ENCODE data around the gene SPTBN1. TPM values are rescaled to one million over a fixed set of nuclear protein-coding genes. Genes with fewer than 3 reads are reported as not detected.
A peak's percentile ranks its signal among the peaks of the same experiment; 100 is the strongest.
"Not testable (repeated sequence)": the region's sequence is repeated elsewhere in the genome, so short reads cannot be mapped to it uniquely, and the experiment has no call there.

Gene SPTBN1
- total RNA-seq, 1 experiment from 2014 or later = 81.0 TPM

DNA sequence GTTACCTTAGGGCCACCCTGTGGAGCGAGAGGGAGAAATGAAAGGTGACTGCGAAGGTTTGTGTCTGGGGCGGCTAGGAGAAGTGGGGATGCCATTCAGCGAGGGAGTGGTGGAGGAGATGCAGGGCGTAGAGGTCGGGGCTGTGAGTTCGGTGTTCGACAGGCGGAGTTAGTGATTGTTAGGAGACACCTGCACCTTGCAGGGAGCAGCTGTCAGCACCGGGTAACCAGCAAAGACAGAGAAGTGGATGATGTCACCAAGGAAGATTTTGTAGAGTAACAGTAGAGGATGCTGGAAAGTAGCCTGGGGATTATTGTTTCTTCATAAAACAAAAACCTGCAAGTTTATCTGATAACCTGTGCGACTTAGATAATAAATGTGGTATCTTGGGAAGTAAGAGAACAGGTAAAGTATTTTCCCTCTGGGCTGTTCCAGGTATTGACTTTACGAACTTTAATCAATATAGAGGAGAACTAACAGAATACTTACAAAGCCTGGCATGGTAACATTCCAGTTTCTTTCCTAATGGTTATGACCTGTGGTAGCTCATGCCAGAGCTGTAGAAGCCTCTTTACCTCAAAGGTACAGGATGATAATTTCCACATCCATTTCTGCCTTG lies 63.8 kb downstream of the SPTBN1 start:
- in situ Hi-C loops (cut with HindIII; ENCODE audit: low sequenced_read_pairs) = no loop called here
- DNase-seq (ENCODE audit: low spot score) = no peak

GRCh38 chr2:54520687-54521086 lies 64.6 kb downstream of the SPTBN1 start:
- in situ Hi-C loops (cut with HindIII; ENCODE audit: low sequenced_read_pairs) = no loop called here
- no peak for DNase-seq (ENCODE audit: low spot score)

GRCh38 chr2:54522624-54523281 lies 66.6 kb downstream of the SPTBN1 start:
- DNase-seq (ENCODE audit: low spot score) = peak; percentile 73
- in situ Hi-C loops (cut with HindIII; ENCODE audit: low sequenced_read_pairs) = no loop called here

DNA sequence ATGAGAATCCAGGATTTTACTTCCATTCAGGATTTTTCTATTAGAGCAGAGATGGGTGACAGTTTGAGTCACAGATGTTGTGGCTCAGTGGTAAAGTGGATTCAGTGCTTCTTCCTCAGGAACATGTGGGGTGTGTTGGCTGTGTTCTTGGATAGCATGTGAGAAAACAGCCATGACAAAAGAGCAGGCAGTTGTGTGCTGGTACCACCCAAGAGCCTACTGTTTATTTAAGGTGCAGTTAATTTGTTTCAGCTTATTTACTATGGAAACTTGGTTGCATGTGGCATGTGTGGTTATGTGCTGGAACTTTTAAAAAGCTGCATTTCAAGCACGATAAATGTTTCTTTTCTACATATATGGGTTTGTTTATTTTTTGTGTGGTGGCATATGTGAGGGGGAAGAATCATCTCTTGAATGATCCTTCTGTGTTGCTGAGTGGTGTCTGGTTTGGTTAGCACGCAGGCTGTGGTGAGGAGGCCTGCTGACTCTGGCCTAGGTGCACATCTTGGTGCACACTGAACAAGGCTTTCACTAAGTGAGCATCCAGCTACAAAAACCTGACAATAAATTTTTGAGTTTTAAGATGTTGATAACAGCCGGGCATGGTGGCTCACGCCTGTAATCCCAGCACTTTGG lies 67.3 kb downstream of the SPTBN1 start:
- in situ Hi-C loops (cut with HindIII; ENCODE audit: low sequenced_read_pairs) = no loop called here
- no peak for DNase-seq (ENCODE audit: low spot score)

- in situ Hi-C loops (cut with HindIII; ENCODE audit: low sequenced_read_pairs) = no loop called here
- DNase-seq (ENCODE audit: low spot score) = no peak
These were observed 68.3 kb downstream of the SPTBN1 start for GRCh38 chr2:54524226-54524991.

DNA sequence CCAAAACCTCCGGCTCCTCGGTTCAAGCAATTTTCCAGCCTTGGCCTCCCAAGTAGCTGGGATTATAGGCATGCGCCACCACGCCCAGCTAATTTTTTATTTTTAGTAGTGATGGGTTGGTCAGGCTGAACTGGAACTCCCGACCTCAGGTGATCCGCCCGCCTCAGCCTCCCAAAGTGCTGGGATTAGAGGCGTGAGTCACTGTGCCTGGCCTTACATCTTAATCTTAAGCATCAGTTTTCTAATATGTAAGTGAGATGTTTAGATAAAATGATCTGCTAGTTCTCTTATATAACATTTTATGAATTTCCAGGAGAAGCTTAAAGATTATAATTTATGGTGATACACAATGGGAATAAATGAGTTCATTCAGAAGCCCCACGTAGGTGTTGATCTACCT lies 69.2 kb downstream of the SPTBN1 start:
- in situ Hi-C loops (cut with HindIII; ENCODE audit: low sequenced_read_pairs) = no loop called here
- no peak for DNase-seq (ENCODE audit: low spot score)

DNA sequence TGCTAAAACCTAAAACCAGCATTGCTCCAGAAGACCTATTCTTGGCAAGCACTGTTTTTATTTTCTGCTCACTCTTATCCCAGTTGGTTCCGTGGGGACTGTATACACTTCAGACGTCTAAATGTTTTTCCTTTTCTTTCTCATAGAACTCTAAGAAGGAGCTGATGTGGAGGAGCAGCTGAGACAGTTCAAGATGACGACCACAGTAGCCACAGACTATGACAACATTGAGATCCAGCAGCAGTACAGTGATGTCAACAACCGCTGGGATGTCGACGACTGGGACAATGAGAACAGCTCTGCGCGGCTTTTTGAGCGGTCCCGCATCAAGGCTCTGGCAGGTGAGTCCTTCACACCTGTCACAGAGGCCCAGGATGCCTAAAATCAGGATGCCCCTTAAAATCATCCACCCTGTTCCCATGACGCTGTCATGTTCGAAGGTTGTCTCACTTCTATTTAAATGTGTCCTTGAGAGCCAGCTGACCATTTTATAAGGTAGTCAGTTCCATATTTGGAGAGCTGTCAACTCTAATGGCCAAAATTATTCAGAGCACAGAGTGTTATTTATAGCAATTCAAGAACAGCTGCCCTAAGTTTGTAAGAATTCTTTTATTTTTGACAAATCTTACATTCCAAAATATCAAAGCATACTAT lies 70.2 kb downstream of the SPTBN1 start:
- DNase-seq (ENCODE audit: low spot score) = no peak
- in situ Hi-C loops (cut with HindIII; ENCODE audit: low sequenced_read_pairs) = no loop called here

- in situ Hi-C loops (cut with HindIII; ENCODE audit: low sequenced_read_pairs) = no loop called here
- no peak for DNase-seq (ENCODE audit: low spot score)
These were observed 72.3 kb downstream of the SPTBN1 start for GRCh38 chr2:54528311-54528955.

DNA sequence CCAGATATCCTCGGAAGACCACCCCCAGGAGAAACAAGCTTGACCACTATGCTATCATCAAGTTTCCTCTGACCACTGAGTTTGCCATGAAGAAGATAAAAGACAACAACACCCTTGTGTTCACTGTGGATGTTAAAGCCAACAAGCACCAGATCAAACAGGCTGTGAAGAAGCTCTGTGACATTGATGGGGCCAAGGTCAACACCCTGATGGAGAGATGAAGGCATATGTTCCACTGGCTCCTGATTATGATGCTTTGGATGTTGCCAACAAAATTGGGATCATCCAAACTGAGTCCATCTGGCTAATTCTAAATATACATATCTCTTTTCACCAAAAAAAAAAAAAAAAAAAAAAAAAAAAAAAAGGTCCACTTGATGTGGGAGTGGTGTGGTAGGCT lies 73.4 kb downstream of the SPTBN1 start:
- in situ Hi-C loops (cut with HindIII; ENCODE audit: low sequenced_read_pairs) = not testable (repeated sequence)
- DNase-seq (ENCODE audit: low spot score) = peak; percentile 56

GRCh38 chr2:54529935-54530334 lies 73.8 kb downstream of the SPTBN1 start:
- no peak for DNase-seq (ENCODE audit: low spot score)
- in situ Hi-C loops (cut with HindIII; ENCODE audit: low sequenced_read_pairs) = no loop called here

GRCh38 chr2:54531558-54531957 lies 75.4 kb downstream of the SPTBN1 start:
- in situ Hi-C loops (cut with HindIII; ENCODE audit: low sequenced_read_pairs) = no loop called here
- DNase-seq (ENCODE audit: low spot score) = no peak

GRCh38 chr2:54534221-54534620 lies 78.1 kb downstream of the SPTBN1 start:
- in situ Hi-C loops (cut with HindIII; ENCODE audit: low sequenced_read_pairs) = no loop called here
- no peak for DNase-seq (ENCODE audit: low spot score)

GRCh38 chr2:54534625-54535024 lies 78.5 kb downstream of the SPTBN1 start:
- DNase-seq (ENCODE audit: low spot score) = no peak
- in situ Hi-C loops (cut with HindIII; ENCODE audit: low sequenced_read_pairs) = no loop called here

GRCh38 chr2:54535599-54536195 lies 79.6 kb downstream of the SPTBN1 start:
- no peak for DNase-seq (ENCODE audit: low spot score)
- in situ Hi-C loops (cut with HindIII; ENCODE audit: low sequenced_read_pairs) = no loop called here

GRCh38 chr2:54536720-54537119 lies 80.6 kb downstream of the SPTBN1 start:
- in situ Hi-C loops (cut with HindIII; ENCODE audit: low sequenced_read_pairs) = no loop called here
- DNase-seq (ENCODE audit: low spot score) = no peak

DNA sequence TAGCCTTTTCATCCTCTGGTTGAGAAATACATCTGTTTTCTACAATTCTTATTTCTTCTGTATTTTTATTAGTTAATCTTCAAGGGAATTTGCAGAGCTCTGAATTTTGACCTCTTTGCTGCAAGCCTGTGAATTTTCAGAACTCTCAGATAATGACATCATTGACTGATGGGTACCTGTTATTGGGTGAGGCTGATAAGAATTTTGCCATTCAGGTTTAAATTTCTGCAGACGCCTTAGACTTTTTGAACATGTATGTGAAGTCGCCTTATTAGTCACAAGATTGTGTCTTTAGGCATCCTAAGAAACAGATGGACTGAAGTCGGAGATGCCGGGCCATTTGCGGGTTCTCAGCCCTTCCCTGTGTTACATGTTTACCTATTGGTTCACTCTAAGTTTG lies 82.4 kb downstream of the SPTBN1 start:
- no peak for DNase-seq (ENCODE audit: low spot score)
- in situ Hi-C loops (cut with HindIII; ENCODE audit: low sequenced_read_pairs) = no loop called here

- in situ Hi-C loops (cut with HindIII; ENCODE audit: low sequenced_read_pairs) = no loop called here
- DNase-seq (ENCODE audit: low spot score) = no peak
These were observed 83.6 kb downstream of the SPTBN1 start for GRCh38 chr2:54539683-54540082.

DNA sequence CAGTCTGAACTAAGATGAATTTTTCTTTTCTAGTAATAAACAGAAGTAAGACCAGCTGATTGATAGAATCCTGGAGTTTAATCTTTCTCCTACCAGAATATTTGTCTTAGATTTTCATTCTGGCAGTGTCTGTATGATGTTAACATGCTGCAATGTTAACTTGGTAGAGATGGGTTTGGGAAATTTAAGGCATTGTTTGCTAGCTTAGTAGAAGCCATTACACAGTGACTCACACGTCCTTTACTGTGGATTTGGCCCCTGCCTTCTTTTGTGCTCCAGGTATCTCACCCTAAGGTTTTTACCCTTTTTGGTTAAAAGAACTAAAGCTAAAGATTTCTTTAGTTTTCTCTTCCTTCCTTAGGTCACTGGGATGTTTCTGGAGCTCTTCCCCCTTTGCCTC lies 84.1 kb downstream of the SPTBN1 start:
- DNase-seq (ENCODE audit: low spot score) = no peak
- in situ Hi-C loops (cut with HindIII; ENCODE audit: low sequenced_read_pairs) = no loop called here

GRCh38 chr2:54541995-54542394 lies 85.9 kb downstream of the SPTBN1 start:
- no peak for DNase-seq (ENCODE audit: low spot score)
- in situ Hi-C loops (cut with HindIII; ENCODE audit: low sequenced_read_pairs) = no loop called here
